ENCODE results near the gene MICB.

- TF ChIP-seq CTCF (IDR thresholded peaks at IDR 0.05 in 2 of 3, conservative IDR thresholded peaks at IDR 0.05 in 1 of 3; ENCODE audit: borderline replicate concordance in 1 of 3, insufficient read depth in 1 of 3, low read depth in 2 of 3, low read length in 2 of 3) (no peak), EGR1 (IDR thresholded peaks at IDR 0.05; ENCODE audit: low read depth) (no peak), EZH2phosphoT487 (IDR thresholded peaks at IDR 0.05; ENCODE audit: borderline replicate concordance) (no peak), CEBPB (IDR thresholded peaks at IDR 0.05; ENCODE audit: low read depth) (no peak)
- TF ChIP-seq, protein P1, sequence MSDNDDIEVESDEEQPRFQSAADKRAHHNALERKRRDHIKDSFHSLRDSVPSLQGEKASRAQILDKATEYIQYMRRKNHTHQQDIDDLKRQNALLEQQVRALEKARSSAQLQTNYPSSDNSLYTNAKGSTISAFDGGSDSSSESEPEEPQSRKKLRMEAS (IDR thresholded peaks at IDR 0.05) = no peak
Observed at GRCh38 chr6:31529329-31530150, 31.6 kb downstream of the MICB start.

Measured in HCT116 (cell line).